NCI-H345 (cell line): ENCODE results near the gene TRIAP1.
A peak's percentile ranks its signal among the peaks of the same experiment; 100 is the strongest.
"Not testable (repeated sequence)": the region's sequence is repeated elsewhere in the genome, so short reads cannot be mapped to it uniquely, and the experiment has no call there.

Source experiments
- DNase-seq: peaks from one replicate; lab custom pipeline; 2025; lab: John Stamatoyannopoulos, UW

TRIAP1 gene

DNA sequence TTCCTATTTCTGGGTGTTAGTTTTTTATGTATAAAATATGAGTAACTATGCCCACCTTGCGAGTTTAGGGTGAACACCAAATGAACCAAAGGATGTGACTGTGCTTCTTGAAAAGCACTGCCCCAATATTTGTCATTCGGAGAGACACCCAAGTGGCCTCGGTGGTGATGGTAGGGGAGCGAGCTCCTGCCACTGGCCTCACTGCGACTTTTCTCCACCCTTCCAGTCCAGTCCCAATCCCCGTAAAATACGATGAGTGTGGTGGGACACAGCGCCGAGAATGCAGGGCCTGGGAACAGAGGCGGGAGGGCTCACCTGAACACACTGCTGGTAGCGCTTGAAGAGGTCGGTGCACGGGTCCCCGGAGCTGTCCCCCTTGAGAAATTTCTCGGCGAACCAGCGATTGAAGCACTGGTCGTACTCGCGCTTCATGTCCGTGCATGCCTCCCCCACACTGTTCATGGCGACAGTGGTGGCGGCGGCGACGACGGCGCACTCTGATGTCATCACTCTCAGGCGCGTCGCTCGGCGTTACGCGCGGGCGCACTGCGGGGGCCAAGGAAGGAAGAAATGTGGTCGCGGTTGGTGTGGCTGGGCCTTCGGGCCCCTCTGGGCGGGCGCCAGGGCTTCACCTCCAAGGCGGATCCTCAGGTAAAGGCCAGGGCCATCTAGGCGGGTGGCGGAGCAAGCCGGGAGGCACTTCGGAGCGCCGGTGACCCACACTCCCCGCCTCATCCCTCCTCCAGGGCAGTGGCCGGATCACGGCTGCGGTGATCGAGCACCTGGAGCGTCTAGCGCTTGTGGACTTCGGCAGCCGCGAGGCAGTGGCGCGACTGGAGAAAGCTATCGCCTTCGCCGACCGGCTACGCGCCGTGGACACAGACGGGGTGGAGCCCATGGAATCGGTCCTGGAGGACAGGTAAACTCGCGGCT lies at the start of gene TRIAP1, which contains the start of gene GATC:
Gene TRIAP1, minus strand, starts transcription at position 474 of the 933 bp plus-strand sequence. Its CDS starts 12 bp downstream, at position 462.
Gene GATC, plus strand, starts transcription at position 534 of the 933 bp plus-strand sequence. Its CDS starts 37 bp downstream, at position 571.
- DNase-seq: peak; percentile 82

DNA sequence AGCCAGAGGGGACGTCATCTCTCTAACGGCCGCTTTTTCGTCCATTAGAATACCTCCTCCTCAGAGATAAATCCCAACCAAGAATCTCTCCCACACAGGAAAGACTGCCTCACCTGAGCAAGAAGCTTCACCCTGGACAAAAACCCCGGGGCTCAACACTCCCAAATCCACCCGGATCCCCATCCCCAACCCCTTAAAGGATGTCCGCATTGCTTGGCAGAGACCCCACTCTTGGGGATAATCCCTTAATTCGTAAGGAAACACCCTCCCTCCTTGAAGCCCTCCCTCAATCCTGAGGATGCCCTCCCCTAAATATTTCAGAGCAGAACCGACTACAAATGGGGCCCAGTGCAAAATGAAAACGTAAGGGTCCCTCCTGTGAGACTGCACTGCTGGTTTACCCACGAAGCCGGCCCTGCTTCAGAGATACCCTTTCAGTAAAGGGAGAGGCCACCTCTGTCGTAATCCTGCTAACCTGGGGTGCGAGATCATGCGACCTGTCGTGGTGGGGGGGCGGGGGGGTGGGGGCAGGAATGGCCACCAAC lies 49.1 kb upstream of the TRIAP1 start:
- no peak for DNase-seq

DNA sequence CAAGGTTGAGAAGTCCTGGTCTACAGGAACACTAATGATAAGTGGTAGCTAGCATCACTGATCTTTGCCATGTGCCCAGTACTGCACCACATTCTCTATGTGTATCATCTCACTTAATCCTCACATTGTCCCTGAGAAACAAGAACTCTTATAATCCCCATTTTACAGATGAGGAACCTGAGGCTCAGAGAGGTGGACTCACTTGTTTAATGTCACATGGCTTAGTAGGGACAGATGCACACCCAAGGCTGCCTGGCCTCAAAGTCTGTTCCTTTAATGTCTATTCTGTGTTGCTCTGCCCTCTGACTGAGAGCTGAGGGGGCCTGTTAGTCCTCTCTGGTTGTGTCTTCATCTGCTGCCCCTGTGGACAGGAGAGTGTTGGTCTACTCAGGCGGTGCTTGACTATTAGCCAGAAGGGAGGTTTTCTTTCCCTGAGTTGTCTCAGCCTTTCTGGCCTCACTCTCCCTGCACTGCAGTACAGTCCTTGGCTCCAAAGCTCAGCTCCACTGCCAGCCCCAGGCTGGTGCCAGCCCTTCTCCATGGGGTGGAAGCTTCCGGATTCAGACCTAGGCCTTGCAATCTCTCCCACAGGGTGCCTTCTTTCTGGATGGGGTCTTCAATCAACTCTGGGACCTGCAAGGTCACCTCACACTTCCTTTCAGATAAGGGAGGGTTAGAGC lies 44.8 kb upstream of the TRIAP1 start:
- no peak for DNase-seq

GRCh38 chr12:120490325-120490724 lies 44.1 kb upstream of the TRIAP1 start:
- DNase-seq: no peak

DNA sequence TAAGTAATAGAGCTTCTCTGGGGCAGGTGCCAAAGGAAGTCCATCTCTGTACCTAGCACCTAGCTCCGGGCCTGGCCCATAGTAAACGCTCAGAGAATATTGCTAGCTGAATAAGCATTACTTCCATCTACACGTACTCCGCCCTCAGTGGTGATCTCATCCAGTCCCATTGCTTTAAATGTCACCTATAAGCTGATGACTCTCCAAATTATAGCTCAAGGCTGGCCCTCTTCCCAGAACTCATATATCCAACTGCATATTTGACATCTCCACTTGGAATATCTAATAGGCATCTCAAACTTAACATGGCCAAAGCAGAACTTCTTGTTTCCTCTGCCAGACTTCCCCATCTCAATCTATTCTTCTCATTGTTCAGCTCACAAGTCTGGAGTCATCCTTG lies 42.8 kb upstream of the TRIAP1 start:
- DNase-seq: no peak

DNA sequence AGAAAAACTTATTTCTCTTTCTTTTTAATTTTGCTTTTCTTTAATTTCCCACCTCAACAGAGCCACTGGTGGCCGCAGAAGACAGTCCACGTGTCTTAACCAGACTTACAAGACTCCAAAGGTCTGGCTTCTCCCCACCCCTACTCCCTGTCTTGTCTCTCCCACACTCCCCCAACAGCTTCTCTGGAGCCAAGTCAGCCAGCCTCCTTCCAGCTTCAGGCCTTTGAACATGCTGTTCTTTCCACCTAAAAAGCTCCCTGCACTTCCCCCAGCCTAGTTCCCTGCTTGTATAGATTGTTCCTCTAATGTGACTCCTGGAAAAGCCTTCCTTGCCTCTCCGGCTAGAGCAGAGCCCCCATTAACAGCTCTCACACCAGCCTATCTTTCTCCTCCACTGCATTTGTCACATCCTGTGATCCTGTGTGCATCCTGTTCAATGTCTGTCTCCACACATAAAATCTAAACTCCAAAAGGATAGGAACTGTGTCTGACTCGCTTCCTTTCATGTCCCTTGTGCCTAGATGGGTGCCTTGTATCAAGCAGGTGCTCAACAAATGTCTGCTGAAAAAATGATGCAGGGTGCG lies 42.0 kb upstream of the TRIAP1 start:
- no peak for DNase-seq

DNA sequence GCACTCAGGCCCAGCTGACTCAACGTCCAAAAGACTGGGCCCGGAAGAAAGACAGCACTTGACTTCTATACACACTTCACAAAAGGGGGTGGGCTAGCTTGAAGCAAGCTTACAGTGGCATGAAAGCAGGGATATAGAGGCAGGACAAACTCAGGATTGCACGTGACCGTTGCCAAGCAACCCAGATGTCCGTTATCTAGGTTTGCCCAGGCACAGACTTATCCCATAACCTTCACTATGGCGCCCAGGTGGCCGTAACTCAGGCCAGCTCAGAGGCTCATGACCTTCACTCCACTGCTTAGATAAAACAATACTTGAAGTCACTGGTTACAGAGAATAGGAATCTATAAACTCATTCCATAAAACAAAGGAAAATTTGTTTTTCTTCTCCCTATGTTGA lies 41.4 kb upstream of the TRIAP1 start:
- DNase-seq: not testable (repeated sequence)

DNA sequence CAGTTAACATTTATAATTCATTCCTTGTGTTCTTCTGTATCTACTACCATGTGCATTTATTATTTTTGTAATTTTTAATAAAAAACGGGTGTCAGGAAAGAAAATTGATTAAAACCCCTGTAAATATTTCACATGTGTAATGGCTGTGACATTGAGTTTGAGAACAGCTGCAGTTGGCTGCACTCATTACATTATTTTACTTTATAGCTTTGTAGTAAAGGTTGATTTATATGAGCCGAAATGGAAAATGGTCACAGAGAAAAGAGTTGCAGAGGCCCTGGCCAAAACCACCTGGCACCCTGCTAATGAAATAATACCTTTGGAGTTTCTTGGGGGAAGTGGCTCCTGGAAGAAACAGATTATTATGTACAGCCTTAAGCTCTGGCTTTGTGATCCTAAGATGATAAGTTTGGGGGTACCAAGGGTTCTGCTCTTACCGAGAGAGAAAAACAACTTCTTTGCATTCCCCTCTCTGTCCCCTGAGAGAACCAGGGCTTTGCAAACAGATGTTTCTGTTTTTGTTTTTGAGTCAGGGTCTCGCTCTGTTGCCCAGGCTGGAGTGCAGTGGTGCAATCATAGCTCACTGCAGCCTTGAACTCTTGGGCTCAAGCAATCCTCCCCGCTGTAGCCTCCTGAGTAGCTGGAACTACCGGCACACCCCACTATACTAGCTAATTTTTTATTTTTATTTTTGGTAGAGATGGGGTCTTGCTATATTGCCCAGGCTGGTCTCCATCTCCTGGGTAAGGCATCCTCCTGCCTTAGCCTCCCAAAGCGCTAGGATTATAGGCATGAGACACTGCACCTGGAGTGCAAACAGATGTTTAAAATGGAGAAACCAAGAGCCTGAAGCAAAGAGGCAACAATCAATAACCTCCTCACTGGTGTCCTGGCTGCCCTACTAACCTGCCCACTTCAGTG lies 40.0 kb upstream of the TRIAP1 start:
- DNase-seq: no peak

GRCh38 chr12:120483621-120484020 lies 37.4 kb upstream of the TRIAP1 start:
- no peak for DNase-seq

GRCh38 chr12:120481022-120481767 lies 35.0 kb upstream of the TRIAP1 start:
- DNase-seq: no peak

DNA sequence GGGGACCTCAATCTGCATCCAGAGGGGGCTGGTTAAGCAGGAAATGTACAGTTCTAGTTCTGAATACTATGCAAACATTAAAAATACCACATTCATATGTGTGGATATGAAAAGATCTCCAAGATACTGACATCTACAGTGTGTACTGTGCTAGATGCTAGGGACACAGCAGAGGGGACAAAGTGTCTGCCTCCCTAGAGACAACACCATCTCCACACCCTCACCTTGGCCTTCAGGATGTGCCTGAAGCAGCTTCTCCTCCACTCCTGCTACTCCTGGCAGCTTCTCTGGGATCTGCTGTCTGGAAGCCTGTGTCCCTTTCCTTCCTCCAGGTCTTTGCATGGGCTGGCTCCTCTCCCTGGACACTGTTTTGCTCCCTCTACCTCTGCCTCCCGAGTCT lies 34.0 kb upstream of the TRIAP1 start:
- DNase-seq: no peak

DNA sequence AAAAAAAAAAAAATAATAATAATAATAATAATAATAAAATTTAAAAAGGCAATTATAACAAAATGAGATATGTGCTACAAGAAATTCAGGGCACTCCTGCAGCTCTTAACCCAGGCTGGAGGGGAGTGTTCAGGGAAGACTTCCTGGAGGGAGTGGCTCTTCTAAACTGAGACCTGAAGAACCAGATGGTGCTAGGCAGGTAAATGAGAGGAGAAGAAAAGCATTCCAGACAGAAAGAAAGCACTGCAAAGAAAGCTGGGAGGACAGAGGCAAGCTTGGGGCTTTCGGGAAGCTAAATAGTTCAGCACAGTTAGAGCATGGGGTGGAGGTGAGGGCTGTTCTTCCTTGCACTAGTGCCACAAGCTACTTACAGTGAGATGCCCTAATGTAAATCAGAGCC lies 33.3 kb upstream of the TRIAP1 start:
- no peak for DNase-seq

- no peak for DNase-seq
Measured at GRCh38 chr12:120475643-120476042, 29.5 kb upstream of the TRIAP1 start.

- no peak for DNase-seq
Measured at GRCh38 chr12:120474616-120474960, 28.4 kb upstream of the TRIAP1 start.

- no peak for DNase-seq
Measured at GRCh38 chr12:120473807-120474615, 27.8 kb upstream of the TRIAP1 start.

- no peak for DNase-seq
Measured at GRCh38 chr12:120472521-120472920, 26.3 kb upstream of the TRIAP1 start.

DNA sequence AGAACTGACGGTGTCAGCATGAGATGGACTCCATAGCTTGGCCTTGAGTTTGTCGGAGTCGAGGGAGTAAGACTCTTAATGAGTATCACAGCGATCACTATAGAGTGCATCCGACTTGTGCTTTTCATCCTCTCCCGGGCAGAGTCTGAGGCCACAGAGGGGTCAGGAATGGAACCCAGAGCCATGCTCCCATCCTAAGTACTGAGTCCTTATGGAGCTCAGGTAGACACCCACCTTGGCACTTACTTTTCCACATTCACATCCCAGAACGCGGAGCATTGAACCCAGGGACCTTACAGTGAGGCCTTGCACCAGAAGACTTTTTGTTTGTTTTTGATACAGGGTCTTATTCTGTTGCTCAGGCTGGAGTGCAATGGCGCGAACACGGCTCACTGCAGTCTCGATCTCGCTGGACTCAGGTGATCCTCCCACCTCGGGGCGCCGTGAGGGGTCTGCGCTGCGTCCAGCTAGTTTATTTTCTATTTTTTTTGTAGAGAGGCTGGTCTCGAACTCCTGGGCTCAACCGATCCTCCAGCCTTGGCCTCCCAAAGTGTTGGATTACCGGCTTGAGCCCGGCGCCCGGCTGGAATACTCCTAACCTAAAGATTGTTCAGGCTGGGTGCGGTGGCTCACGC lies 24.1 kb upstream of the TRIAP1 start:
- DNase-seq: peak; percentile 48

GRCh38 chr12:120469450-120470149 lies 23.4 kb upstream of the TRIAP1 start, which contains the start of gene SRSF9:
Gene SRSF9, minus strand, starts transcription at chr12:120469748. Its CDS starts 139 bp downstream, at chr12:120469609.
- DNase-seq: peak; percentile 96
